Psoas muscle (tissue), 8 donors: ENCODE measurements around the gene ZNF414. TPM values are rescaled to one million over a fixed set of nuclear protein-coding genes. Genes with fewer than 3 reads are reported as not detected.

Experiments used
- ATAC-seq, 4 donors: fragments of 200-7000 bp; cut with Tn5 transposase; one replicate each; pipeline ENCODE4 v1.9.1; 2020; ENCODE audit warnings: moderate library complexity in 3 of 4, mild to moderate bottlenecking in 2 of 4
- DNase-seq, 2 donors: peaks; one replicate each; pipeline ENCODE4 v3.0.0-alpha.2; 2020
- H3K27ac ChIP-seq: fragments of 200-600 bp; one replicate; pipeline ENCODE4 v1.8.0; 2022
- H3K27me3 ChIP-seq, 3 donors: fragments of 200-600 bp in 1 of 3; one replicate each; pipeline versions ENCODE4 v1.6.1 to v1.8.0; 2013 to 2022; ENCODE audit warnings: low read length in 2 of 3, mild to moderate bottlenecking in 2 of 3, moderate library complexity in 1 of 3; ENCODE audit not compliant: insufficient read depth in 3 of 3
- H3K36me3 ChIP-seq, 2 donors: fragments of 200-600 bp in 1 of 2; one replicate each; pipeline versions ENCODE4 v1.6.1 to v1.8.0; 2013 to 2022; ENCODE audit warnings: low read depth in 1 of 2, mild to moderate bottlenecking in 1 of 2, moderate library complexity in 1 of 2; ENCODE audit not compliant: insufficient read depth in 1 of 2
- H3K4me1 ChIP-seq: fragments of 200-600 bp; one replicate; pipeline ENCODE4 v1.8.0; 2022
- H3K4me3 ChIP-seq: fragments of 200-600 bp; one replicate; pipeline ENCODE4 v1.8.0; 2022; ENCODE audit warnings: mild to moderate bottlenecking
- H3K9me3 ChIP-seq: fragments of 200-600 bp; one replicate; pipeline ENCODE4 v1.8.0; 2022
- CTCF ChIP-seq: fragments of 200-600 bp; IDR thresholded peaks from one replicate; pipeline ENCODE4 v1.8.0; 2022; ENCODE audit warnings: antibody characterized with exemption
- WGBS, 3 donors: extraction: QIAGEN DNeasy Blood & Tissue Kit; methylation state at CpG; one replicate each; pipeline versions ENCODE4 v1.1.6 to v1.1.7; 2013; 5-methylcytosine and 5-hydroxymethylcytosine counted together
- intact Hi-C, 2 donors: fragments of 100-400 bp; cut with DNase I; formaldehyde crosslinking; loops; one replicate each; pipeline versions ENCODE4 v1.11.0 to v1.14.2; 2022
- polyA plus RNA-seq, 3 donors: library from polyadenylated mRNA; stranded (reverse); fragments of 200-250 nt; gene quantifications; one replicate each; pipeline ENCODE4 v1.2.3, GENCODE V29; 2013
- total RNA-seq, 4 donors: library from RNA; stranded (reverse); fragmentation: NEBNext Ultra II Directional in 2 of 4; extraction: Animal tissue kit (Norgen Biotek cat#: 25700) in 2 of 4; gene quantifications; one replicate each; pipeline versions ENCODE4 v1.2.1 to v1.2.4, GENCODE V29; 2021 to 2023
- donor health status: healthy with polysubstance abuse.
- donor health status: DM: no; HTN: no; CAD: no; lungs with moderate emphysema.
- donor health status: Bipolar disorder and iron deficiency.
- donor health status: healthy.
- donor health status: DM: yes; HTN: yes; CAD: no.
- donor health status: DM: no; HTN: no; CAD: no.
- donor health status: DM: no; HTN: no; CAD: no.
- donor health status: DM: yes; HTN: yes; CAD: no.

The ZNF414 gene
- total and polyA plus RNA-seq, 7 donors: 10.4 to 21.6 (median 17.8) TPM

GRCh38 chr19:8552810-8553209, 38.8 kb upstream of the ZNF414 start:
- no peaks in the 10 kb centered on the region for H3K4me1 ChIP-seq
- H3K27me3 ChIP-seq: no peaks in the 10 kb centered on the region
- no peak for DNase-seq
- no peak for TF ChIP-seq CTCF
- no peak overlapping the region for H3K27ac ChIP-seq
- WGBS, 3 donors: 74 to 83% (median 77%) methylated on average over 10 of the region's 10 CpGs
- H3K36me3 ChIP-seq: no peaks in the 10 kb centered on the region
- ATAC-seq: no peak
- intact Hi-C loops: no loop called here
- no peak overlapping the region for H3K4me3 ChIP-seq
- no peaks in the 10 kb centered on the region for H3K9me3 ChIP-seq

GRCh38 chr19:8550070-8550469, 36.1 kb upstream of the ZNF414 start:
- Histone ChIP-seq H3K27me3 (no peaks in the 10 kb centered on the region), H3K4me1 (no peaks in the 10 kb centered on the region), H3K9me3 (no peaks in the 10 kb centered on the region), H3K4me3 (no peak overlapping the region), H3K36me3 (no peaks in the 10 kb centered on the region), H3K27ac (no peak overlapping the region)
- intact Hi-C loops: no loop called here
- WGBS, 3 donors: 88 to 94% (median 92%) methylated on average over 15 of the region's 15 CpGs
- no peak for TF ChIP-seq CTCF
- ATAC-seq (no peak), DNase-seq (no peak)

GRCh38 chr19:8545743-8546142, 31.8 kb upstream of the ZNF414 start:
- no peaks in the 10 kb centered on the region for H3K36me3 ChIP-seq
- no peaks in the 10 kb centered on the region for H3K9me3 ChIP-seq
- no peak overlapping the region for H3K27ac ChIP-seq
- 88 to 98% (median 94%) methylated on average over 8 of the region's 8 CpGs for WGBS, 3 donors
- no peaks in the 10 kb centered on the region for H3K27me3 ChIP-seq
- TF ChIP-seq CTCF: no peak
- intact Hi-C loops: no loop called here
- no peak overlapping the region for H3K4me3 ChIP-seq
- no peak for ATAC-seq
- no peak for DNase-seq
- no peaks in the 10 kb centered on the region for H3K4me1 ChIP-seq

GRCh38 chr19:8544168-8544567, 30.2 kb upstream of the ZNF414 start:
- DNase-seq: no peak
- no peaks in the 10 kb centered on the region for H3K36me3 ChIP-seq
- H3K4me1 ChIP-seq: no peaks in the 10 kb centered on the region
- ATAC-seq: no peak
- no peak overlapping the region for H3K4me3 ChIP-seq
- TF ChIP-seq CTCF: no peak
- 91 to 95% (median 93%) methylated on average over 19 to 20 of the region's 20 CpGs for WGBS, 3 donors
- no peaks in the 10 kb centered on the region for H3K27me3 ChIP-seq
- no peaks in the 10 kb centered on the region for H3K9me3 ChIP-seq
- intact Hi-C loops: no loop called here
- H3K27ac ChIP-seq: no peak overlapping the region

- no peak for TF ChIP-seq CTCF
- no peak overlapping the region for H3K4me3 ChIP-seq
- DNase-seq (no peak), ATAC-seq (no peak)
- intact Hi-C loops: no loop called here
- H3K27me3 ChIP-seq: no peaks in the 10 kb centered on the region
- WGBS, 3 donors: 89 to 91% (median 90%) methylated on average over 12 of the region's 12 CpGs
- H3K4me1 ChIP-seq: no peaks in the 10 kb centered on the region
- H3K36me3 ChIP-seq: no peaks in the 10 kb centered on the region
- no peaks in the 10 kb centered on the region for H3K9me3 ChIP-seq
- H3K27ac ChIP-seq: no peak overlapping the region
These were observed 25.7 kb upstream of the ZNF414 start for GRCh38 chr19:8539621-8540149.
